Umbilical cord (tissue), 2 donors: ENCODE results near the gene APOL3. TPM values are rescaled to one million over a fixed set of nuclear protein-coding genes. Genes with fewer than 3 reads are reported as not detected.
"Not testable (repeated sequence)": the region's sequence is repeated elsewhere in the genome, so short reads cannot be mapped to it uniquely, and the experiment has no call there.

Experiments
- DNase-seq: peaks from one replicate; pipeline ENCODE4 v3.0.0-alpha.2; 2015; ENCODE audit warnings: low spot score
- total RNA-seq: library from RNA; depleted of rRNA; stranded (reverse); fragments of >200 nt; gene quantifications from one replicate; pipeline ENCODE4 v1.2.3, GENCODE V29; 2014; ENCODE audit warnings: low replicate concordance; ENCODE audit not compliant: insufficient read depth

Gene APOL3
- total RNA-seq, 1 donor from 2014 or later, result 8.9 TPM

- DNase-seq, result no peak
Observed at GRCh38 chr22:36104435-36104834, 56.1 kb downstream of the APOL3 start.

DNA sequence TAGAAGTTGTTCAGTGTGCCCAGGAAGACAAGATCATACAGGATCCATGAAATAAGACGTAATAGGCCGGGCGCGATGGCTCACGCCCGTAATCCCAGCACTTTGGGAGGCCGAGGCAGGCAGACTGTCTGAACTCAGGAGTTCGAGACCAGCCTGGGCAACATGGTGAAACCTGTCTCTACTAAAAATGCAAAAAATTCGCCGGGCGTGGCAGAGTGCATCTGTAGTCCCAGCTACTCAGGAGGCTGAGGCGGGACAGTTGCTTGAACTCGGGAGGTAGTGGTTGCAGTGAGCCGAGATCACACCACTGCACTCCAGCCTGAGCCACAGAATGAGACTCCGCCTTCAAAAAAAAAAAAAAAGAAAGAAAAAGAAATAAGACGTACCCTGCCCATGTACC lies 56.7 kb downstream of the APOL3 start:
- DNase-seq, result no peak

DNA sequence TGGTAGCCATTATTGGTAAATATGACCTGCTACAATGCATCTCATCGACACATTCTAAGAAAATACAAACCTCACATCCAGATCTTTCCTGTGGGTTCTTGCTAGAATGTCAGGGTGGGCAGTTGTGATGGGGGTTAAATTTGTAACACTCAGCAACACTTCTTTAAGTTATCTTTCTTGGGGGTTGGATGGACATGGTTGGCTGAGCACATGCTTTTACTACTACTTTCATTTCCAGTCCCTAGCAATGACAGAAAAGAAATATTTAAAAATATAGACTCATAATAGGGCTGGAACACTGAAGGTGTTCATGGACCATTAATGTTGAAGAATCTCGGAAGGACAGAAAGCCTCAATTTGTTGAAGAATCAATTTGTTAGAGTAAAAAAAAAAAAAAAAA lies 57.6 kb downstream of the APOL3 start:
- no peak for DNase-seq

DNA sequence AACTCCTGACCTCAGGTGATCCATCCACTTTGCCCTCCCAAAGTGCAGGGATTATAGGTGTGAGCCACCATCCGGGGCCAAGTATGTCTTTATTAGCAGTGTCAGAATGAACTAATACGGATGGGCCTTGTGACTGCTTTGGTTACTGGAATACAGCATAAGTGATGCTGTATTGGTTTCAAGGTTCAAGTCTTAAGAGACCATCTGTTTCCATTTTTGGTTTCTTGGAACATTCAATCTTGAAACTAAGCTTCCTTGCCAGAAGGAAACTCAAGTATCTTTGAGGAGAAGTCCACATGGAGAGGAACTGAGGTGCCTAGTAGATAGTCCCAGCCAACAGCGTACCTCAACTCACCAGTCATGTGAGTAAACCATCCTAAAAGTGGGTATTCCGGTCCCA lies 58.8 kb downstream of the APOL3 start:
- DNase-seq, result no peak

DNA sequence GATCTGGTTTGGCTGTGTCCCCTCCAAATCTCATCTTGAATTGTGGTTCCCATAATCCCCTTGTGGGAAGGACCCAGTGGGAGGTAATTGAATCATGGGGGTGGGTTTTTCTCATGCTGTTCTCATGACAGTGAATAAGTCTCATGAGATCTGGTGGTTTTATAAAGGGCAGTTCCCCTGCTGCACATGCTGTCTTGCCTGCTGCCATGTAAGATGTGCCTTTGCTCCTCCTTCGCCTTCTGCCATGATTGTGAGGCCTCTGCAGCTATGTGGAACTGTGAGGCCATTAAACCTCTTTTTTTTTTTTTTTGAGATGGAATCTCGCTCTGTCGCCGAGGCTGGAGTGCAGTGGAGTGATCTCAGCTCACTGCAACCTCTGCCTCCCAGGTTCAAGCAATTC lies 59.6 kb downstream of the APOL3 start:
- not testable (repeated sequence) for DNase-seq

GRCh38 chr22:36100134-36100824 lies 60.3 kb downstream of the APOL3 start:
- no peak for DNase-seq

- DNase-seq, result not testable (repeated sequence)
Observed at GRCh38 chr22:36099561-36099960, 61.0 kb downstream of the APOL3 start.

DNA sequence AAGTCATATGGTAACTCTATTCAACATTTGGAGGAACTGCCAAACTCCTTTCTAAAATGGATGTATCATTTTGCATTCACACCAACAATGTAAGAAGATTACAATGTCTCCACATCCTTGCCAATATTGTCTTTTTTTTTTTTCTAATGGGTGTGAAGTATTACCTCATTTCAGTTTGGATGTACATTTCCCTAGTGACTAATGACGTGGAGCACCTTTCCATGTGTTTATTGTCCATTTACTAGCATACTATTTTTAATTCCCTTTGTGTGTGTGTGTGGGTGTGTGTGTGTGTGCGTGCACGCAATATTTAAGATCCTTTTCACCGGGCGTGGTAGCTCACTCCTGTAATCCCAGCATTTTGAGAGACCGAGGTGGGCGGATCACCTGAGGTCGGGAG lies 62.7 kb downstream of the APOL3 start:
- no peak for DNase-seq

DNA sequence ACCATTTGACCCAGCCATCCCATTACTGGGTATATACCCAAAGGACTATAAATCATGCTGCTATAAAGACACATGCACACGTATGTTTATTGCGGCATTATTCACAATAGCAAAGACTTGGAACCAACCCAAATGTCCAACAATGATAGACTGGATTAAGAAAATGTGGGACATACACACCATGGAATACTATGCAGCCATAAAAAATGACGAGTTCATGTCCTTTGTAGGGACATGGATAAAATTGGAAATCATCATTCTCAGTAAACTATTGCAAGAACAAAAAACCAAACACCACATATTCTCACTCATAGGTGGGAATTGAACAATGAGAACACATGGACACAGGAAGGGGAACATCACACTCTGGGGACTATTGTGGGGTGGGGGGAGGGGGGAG lies 69.8 kb downstream of the APOL3 start:
- not testable (repeated sequence) for DNase-seq

Other genes with a start within 250 kb of the APOL3 start
- gene RBFOX2, start 131.9 kb downstream of the APOL3 start, total RNA-seq, result 203 TPM
- 3.9 TPM for gene APOL4, start 41.1 kb upstream of the APOL3 start, total RNA-seq
- 26.5 TPM for gene APOL2, start 78.8 kb upstream of the APOL3 start, total RNA-seq
- 5.8 TPM for gene APOL1, start 92.4 kb upstream of the APOL3 start, total RNA-seq
- 425 TPM for gene MYH9, start 227.2 kb upstream of the APOL3 start, total RNA-seq